Jurkat, Clone E6-1 (cell line): Measurements from ENCODE around the gene LARP1.
"Not testable (repeated sequence)": the region's sequence is repeated elsewhere in the genome, so short reads cannot be mapped to it uniquely, and the experiment has no call there.

Experiments
- DNase-seq: peaks from one replicate; pipeline ENCODE4 v3.0.0-alpha.2; 2011; ENCODE audit warnings: low read depth, low spot score
- H3K4me3 ChIP-seq: 2 replicates; pipeline ENCODE4 v1.5.1; 2011; ENCODE audit warnings: mild to moderate bottlenecking, low read length, control low read depth, moderate library complexity

The LARP1 gene

DNA sequence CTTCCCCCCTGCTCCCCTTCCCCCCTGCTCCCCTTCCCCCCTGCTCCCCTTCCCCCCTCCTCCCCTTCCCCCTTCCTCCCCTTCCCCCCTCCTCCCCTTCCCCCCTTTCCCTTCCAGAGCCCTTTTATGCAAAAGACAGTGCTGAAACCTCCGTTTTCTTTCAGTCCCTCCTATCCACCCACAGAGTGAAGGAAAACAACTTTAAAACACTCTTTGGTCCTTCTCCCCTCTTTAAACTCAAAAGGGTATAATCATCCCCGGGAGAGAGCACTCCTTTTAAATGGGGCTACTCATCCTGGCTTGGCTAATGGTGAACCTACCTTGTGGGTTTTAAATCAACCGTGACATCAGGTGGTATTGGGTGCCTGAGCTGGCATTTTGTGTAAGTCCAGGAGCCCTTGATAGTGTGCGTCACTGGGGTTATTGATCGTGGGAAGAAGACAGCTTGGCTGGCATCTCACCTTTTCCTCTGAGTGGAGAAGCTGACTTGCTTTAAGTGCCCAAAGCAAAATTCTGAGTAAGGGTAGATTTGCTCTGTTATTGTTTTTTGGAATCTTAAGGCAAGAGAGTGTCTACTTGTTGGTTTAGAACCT lies 2.7 kb downstream of the LARP1 start:
- no peak for DNase-seq
- peak overlapping the region; percentile 86 for H3K4me3 ChIP-seq

DNA sequence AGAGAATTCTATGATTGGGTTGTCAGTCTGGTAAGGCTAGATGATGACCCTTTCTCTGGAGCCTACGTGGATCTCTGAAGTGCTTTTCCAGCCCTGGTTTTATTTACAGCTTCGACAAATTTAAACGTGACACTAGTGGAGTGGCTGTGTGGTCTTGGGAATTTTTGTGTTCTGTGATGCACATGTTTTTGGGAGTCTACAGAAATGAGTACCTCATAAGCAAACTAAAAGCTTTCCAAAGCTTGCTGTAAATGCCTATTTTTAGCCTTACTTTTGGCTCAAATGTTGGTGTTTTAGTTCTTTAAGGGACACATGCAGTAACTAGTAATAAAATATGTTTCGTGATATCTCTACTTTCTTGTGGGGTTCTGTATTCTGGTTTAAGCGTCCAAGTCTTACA lies 3.3 kb downstream of the LARP1 start:
- no peak for DNase-seq
- no peak overlapping the region for H3K4me3 ChIP-seq

DNA sequence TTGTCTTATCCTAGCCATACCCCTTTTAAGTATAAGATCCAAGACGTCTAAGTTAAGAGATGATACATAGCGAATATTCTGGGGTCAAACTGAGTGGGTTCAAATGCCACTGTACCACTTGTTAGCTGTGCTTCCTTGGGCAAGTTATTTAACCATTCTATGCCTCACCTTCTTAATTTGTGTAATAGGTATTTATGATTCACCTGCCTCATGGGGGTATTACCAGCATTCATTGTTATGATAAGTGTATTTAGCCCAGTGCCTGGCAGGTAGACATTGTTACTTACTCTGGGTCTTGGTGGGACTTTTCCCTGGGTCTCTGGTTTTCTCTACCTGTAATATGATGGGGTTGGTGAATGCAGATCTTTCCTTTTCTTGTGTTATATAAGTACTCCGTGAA lies 3.8 kb downstream of the LARP1 start:
- no peak for DNase-seq
- no peak overlapping the region for H3K4me3 ChIP-seq

DNA sequence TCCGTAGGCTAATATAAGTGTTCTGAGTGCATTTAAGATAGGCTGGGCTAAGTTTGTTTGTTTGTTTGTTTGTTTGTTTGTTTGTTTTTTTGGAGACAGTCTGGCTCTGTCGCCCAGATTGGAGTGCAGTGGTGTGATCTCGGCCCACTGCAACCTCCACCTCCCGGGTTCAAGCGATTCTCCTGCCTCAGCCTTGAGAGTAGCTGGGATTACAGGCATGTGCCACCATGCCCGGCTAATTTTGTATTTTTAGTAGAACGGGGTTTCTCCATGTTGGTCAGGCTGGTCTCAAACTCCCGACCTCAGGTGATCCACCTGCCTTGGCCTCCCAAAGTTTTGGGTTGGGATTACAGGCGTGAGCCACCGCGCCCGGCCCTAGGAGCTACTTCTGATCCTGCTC lies 4.7 kb downstream of the LARP1 start:
- not testable (repeated sequence) for DNase-seq, H3K4me3 ChIP-seq

- H3K4me3 ChIP-seq = no peak overlapping the region
Observed at GRCh38 chr5:154761046-154761736, 6.0 kb downstream of the LARP1 start.

DNA sequence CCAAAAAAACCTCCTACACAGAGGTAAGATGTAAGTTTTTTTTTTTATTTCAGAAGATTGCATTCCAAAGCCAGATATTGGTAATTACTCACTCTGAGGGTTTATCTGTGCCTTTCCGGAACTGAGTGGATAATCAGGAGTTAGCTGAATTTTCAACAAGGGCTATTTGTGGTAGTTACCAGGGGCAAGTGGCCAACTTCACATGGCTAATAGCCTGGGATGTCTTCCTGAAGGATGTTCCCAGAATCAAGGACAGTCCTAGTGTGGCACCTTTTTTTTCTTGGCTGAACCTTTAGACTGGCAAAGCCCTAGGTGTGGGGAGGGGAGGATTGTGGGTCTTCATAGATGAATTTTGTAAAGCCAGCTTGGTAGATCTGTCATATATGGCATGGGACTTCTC lies 7.1 kb downstream of the LARP1 start:
- no peak for DNase-seq
- H3K4me3 ChIP-seq = no peak overlapping the region

More at GRCh38 chr5:154761046-154761736, 6.0 kb downstream of the LARP1 start:
- DNase-seq = no peak

GRCh38 chr5:154762700-154763099 lies 7.5 kb downstream of the LARP1 start:
- DNase-seq = no peak
- H3K4me3 ChIP-seq = no peak overlapping the region

DNA sequence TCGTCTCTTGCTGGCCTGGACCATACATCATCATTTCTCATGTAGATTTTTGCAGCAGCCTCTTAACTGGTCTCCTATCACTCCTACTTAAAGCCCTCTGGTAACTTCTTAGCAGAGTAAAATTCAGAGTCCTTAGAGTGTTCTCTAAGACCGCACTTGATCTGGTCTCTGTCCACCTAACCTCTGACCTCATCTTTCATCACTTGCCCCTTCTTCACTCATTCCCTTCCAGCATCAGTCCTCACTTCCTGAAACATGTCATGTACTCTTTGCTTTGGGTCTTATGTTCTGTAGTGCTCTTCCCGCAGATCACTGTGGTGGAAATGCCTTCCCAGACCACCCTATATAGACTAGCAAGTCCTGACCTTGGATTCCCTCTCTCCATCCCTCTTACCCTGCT lies 9.8 kb downstream of the LARP1 start:
- DNase-seq = no peak

GRCh38 chr5:154765396-154765925 lies 10.3 kb downstream of the LARP1 start:
- no peak overlapping the region for H3K4me3 ChIP-seq
- no peak for DNase-seq

More for the DNA sequence above, 9.8 kb downstream of the LARP1 start:
- no peak overlapping the region for H3K4me3 ChIP-seq

- no peak for DNase-seq
- H3K4me3 ChIP-seq = no peak overlapping the region
Observed at GRCh38 chr5:154766558-154767281, 11.5 kb downstream of the LARP1 start.

DNA sequence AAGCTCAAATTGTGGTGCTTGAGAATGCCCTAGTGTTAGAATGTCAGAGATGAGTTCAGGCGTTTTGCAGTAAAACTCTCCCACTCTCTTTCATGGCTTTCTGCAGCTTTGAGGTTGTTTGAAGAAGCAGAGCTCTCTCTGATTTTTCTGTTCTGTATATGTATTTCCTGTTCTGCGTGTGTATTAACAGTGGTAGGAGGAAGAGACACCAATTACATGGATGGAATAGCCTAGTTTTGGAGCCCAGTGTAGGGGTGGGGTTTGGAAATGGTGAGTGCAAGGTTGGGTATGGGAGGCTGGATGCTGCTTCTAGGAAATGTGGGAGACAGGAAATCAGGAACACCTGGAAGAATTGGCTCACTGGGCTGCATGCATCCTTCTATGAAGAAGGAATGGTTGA lies 12.4 kb downstream of the LARP1 start:
- DNase-seq = peak; percentile 47
- H3K4me3 ChIP-seq = no peak overlapping the region

DNA sequence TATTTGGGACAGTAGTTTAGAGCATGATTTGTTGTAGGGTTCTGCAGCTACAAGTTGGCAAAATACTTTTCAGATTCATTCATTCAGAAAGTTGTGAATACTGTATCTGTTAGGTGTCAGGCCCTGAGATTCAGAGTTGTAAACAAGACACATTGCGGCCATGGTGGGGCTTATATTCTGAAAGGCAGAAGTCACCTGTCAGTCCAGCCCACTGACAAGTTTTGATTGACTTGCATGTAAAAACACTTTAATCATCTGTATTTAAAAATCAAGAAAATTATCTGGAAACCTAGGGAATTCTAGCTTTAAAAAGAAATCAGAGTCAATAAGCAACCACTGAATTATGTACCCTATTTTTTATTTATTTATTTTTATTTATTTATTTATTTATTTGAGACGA lies 13.0 kb downstream of the LARP1 start:
- no peak for DNase-seq
- H3K4me3 ChIP-seq = no peak overlapping the region

GRCh38 chr5:154770111-154770510 lies 14.9 kb downstream of the LARP1 start:
- DNase-seq = no peak
- no peak overlapping the region for H3K4me3 ChIP-seq

DNA sequence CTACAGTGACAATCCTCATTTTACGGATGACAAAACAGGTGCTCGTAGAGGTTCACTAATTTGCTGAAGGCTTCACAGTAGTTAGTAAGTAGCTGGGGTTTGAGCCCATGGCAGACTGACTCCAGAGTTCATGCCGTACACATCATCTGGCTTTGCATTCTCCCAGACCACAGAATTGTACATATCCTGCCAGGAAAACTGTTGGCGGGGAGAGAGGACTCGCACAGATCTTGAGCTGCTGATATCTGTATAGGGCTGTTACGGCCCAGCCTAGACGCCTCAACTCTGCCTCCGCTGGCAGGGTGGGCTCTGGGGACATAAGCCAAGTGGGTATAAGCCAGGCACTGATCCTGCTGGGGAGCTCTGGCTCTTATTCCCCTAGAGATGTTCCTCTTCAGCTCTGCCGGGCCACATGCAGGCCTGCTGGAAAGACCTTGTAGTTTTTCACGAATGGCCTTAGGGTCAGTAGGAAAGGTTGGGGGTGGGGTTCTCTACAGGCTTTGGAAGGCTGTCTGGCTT lies 16.3 kb downstream of the LARP1 start:
- H3K4me3 ChIP-seq = no peak overlapping the region
- DNase-seq = no peak

DNA sequence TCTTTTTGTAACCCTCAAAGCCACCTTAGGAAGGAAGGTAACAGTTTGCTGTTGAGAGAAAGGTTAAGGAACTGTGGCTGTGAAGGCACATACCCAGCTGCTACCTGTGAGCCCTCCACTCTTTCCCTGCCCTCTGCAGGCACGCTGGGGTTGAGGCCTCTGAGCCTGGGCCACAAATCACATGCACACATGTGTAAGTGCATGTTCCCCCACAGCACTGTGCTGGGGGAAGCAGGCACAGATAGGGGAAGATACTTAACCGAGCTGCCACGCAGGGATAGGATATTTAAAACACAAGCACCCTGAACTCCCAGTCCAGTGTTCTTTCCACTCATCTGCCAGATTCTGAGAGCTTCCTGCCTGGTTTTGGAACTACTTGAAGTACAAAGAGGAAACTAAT lies 18.1 kb downstream of the LARP1 start:
- H3K4me3 ChIP-seq = no peak overlapping the region
- no peak for DNase-seq

DNA sequence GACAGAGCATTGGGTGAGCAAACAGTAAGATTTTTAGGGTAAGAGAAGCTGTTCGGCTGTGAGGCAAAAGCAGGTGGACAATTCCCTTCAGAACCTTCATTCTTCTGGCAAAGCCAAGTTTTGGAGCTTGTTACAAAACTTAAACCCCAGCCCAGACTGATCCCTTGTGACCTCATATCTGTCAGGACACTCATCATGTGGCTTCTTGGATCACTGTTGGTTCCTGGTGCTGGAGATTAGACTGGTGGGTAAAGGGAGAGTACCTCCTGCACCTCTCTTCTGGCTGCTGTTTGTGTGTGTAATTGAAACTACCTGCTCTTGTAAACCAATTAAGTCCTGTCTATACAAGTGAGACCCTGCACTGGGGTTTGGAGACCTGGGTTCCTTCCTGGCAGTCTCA lies 21.0 kb downstream of the LARP1 start:
- no peak for DNase-seq
- no peak overlapping the region for H3K4me3 ChIP-seq

- H3K4me3 ChIP-seq = no peak overlapping the region
- no peak for DNase-seq
Observed at GRCh38 chr5:154778534-154778933, 23.4 kb downstream of the LARP1 start.

DNA sequence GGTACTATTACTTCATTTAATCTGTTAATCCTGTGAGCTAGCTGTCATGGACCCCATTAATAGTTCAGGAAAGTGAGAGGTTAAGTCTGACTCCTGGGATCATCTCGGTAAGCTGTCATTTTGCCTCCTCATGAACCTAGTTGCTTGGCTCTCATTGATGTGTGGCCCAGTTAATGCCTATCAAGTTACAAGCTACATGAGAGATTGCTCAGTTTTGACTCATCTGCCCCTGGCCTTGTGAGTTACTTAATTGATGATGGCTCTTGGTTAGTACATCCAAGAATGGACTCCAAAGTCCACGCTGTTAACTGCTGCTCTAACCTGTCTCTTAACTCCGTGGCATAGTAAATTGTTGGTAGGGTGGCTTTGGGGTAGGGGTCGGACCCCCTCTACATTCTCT lies 23.9 kb downstream of the LARP1 start:
- H3K4me3 ChIP-seq = no peak overlapping the region
- DNase-seq = no peak

DNA sequence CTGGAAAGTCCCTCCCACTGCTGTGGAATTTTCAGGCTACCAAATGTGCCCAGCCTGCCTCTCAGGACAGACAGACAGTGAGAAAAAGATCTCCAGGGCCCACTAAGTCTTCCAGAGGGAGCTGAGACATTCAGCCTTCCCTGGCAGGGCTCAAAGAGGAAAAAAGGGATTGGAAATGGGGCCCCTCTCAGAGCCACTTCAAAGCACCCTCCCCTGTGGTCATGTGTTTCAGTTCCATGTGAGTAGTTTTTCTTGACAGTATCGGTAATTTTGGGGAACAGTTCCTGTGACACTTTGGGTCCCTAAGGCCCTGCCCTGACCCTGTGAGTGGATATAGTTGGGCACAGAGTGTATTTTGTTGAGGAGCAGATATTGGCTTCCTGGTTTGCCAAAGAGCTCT lies 25.0 kb downstream of the LARP1 start:
- DNase-seq = no peak
- no peak overlapping the region for H3K4me3 ChIP-seq

DNA sequence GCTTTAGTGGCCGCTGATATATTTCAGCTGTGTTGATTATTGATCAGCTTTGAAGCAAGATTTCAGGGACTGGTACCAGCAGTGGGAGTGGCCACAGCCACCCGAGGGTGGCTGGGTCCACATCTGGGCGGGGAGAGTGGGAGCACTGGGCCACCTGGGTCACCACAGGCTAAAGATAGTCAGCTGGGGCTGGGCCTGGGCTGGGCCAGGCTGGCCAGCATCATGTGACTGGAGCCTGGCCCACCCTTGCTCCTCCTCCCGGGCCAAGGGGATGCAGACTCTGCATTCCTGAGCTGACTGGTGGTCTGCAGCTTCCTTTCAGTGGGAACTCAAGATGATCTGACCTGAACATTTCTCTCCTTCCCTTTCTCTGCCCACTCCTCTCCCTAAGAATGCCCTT lies 27.1 kb downstream of the LARP1 start:
- H3K4me3 ChIP-seq = no peak overlapping the region
- DNase-seq = no peak
